AG04450 (cell line): ENCODE data around the gene UROC1. TPM values are rescaled to one million over a fixed set of nuclear protein-coding genes. Genes with fewer than 3 reads are reported as not detected.

Experiments used
- CTCF ChIA-PET: fragments of 300-600, 350-600 bp; formaldehyde crosslinking; extraction: SDS; loops from one replicate; lab custom pipeline; 2022; ENCODE audit warnings: antibody characterized with exemption, inconsistent platforms; lab: Charles Lee
- POLR2A ChIA-PET: fragments of 350-600 bp; formaldehyde crosslinking; extraction: SDS; loops from one replicate; lab custom pipeline; 2021; ENCODE audit warnings: antibody characterized with exemption, inconsistent platforms; lab: Yijun Ruan, JAX
- DNase-seq: peaks from one replicate; pipeline ENCODE4 v3.0.0-alpha.2; 2011; ENCODE audit warnings: low read depth, low spot score
- H3K27ac ChIP-seq: one replicate; pipeline ENCODE4 v1.5.1; 2012; ENCODE audit warnings: low read depth, low read length, control low read depth
- H3K27me3 ChIP-seq: one replicate; pipeline ENCODE4 v1.6.0; 2012; ENCODE audit warnings: low read length; ENCODE audit not compliant: control insufficient read depth, insufficient read depth
- H3K4me3 ChIP-seq: 2 replicates; pipeline ENCODE4 v1.5.1; 2011; ENCODE audit warnings: mild to moderate bottlenecking, low read depth, low read length, control low read depth
- H3K9me3 ChIP-seq: 2 replicates; pipeline ENCODE4 v1.5.1; 2012; ENCODE audit warnings: low read length; ENCODE audit not compliant: control insufficient read depth, insufficient read depth
- CTCF ChIP-seq: IDR thresholded peaks from 2 replicates; pipeline ENCODE4 v1.5.1; 2011; ENCODE audit warnings: low read depth, low read length, control low read depth, inconsistent platforms
- polyA plus RNA-seq: library from polyadenylated mRNA; depleted of rRNA; stranded (reverse); fragments of >200 nt; gene quantifications from 2 replicates; pipeline ENCODE4 v1.2.3, GENCODE V29; 2011

UROC1 gene
- polyA plus RNA-seq, 1 experiment = not detected

GRCh38 chr3:126456211-126456610 is 61.4 kb downstream of the UROC1 start:
- Histone ChIP-seq H3K9me3 (no peaks in the 10 kb centered on the region), H3K4me3 (no peak overlapping the region), H3K27ac (peak overlapping the region; percentile 11), H3K27me3 (no peaks in the 10 kb centered on the region)
- ChIA-PET POLR2A (no interaction called here), CTCF (interaction anchor here (1.4 kb wide), 1 partner anchor 20 kb away, joined by 3 read pairs; the partner anchor contains the start of gene ZXDC)
- DNase-seq = no peak
- no peak for TF ChIP-seq CTCF

- DNase-seq = no peak
- H3K27me3 ChIP-seq = no peaks in the 10 kb centered on the region
- no peak for TF ChIP-seq CTCF
- H3K4me3 ChIP-seq = no peak overlapping the region
- no peaks in the 10 kb centered on the region; the same call in 1 of the 2 replicates for H3K9me3 ChIP-seq
- H3K27ac ChIP-seq = no peak overlapping the region
- ChIA-PET CTCF (no interaction called here), POLR2A (no interaction called here)
These were observed 63.0 kb downstream of the UROC1 start for GRCh38 chr3:126454437-126455198.

- ChIA-PET POLR2A (no interaction called here), CTCF (no interaction called here)
- Histone ChIP-seq H3K27me3 (no peaks in the 10 kb centered on the region), H3K4me3 (no peak overlapping the region), H3K27ac (no peak overlapping the region), H3K9me3 (no peaks in the 10 kb centered on the region; the same call in 1 of the 2 replicates)
- TF ChIP-seq CTCF = no peak
- DNase-seq = no peak
These were observed 63.5 kb downstream of the UROC1 start for GRCh38 chr3:126454025-126454424.

- TF ChIP-seq CTCF = no peak
- Histone ChIP-seq H3K27me3 (no peaks in the 10 kb centered on the region), H3K27ac (no peak overlapping the region), H3K4me3 (no peak overlapping the region), H3K9me3 (no peaks in the 10 kb centered on the region; the same call in 1 of the 2 replicates)
- DNase-seq = no peak
- ChIA-PET CTCF (no interaction called here), POLR2A (interaction anchor here (1.2 kb wide), 1 partner anchor 23 kb away, joined by 3 read pairs; the partner anchor contains the start of gene ZXDC)
These were observed 65.4 kb downstream of the UROC1 start for GRCh38 chr3:126452213-126452612.

- H3K9me3 ChIP-seq = no peaks in the 10 kb centered on the region; the same call in 1 of the 2 replicates
- POLR2A ChIA-PET = interaction anchor here (1.2 kb wide), 1 partner anchor 24 kb away, joined by 3 read pairs; the partner anchor contains the start of gene ZXDC
- no peaks in the 10 kb centered on the region for H3K27me3 ChIP-seq
- CTCF ChIA-PET = no interaction called here
- no peak overlapping the region for H3K27ac ChIP-seq
- DNase-seq = no peak
- no peak for TF ChIP-seq CTCF
- H3K4me3 ChIP-seq = no peak overlapping the region
These were observed 66.1 kb downstream of the UROC1 start for GRCh38 chr3:126451511-126451910.
